ENCODE results near the gene BANK1.
A peak's percentile ranks its signal among the peaks of the same experiment; 100 is the strongest.

BANK1 gene

GRCh38 chr4:102042871-102043802 lies 252.6 kb downstream of the BANK1 start:
- DNase-seq = no peak
- H3K36me3 Mint-ChIP-seq (ENCODE audit: low read depth) = no peaks in the 10 kb centered on the region
- TF ChIP-seq, protein P1, sequence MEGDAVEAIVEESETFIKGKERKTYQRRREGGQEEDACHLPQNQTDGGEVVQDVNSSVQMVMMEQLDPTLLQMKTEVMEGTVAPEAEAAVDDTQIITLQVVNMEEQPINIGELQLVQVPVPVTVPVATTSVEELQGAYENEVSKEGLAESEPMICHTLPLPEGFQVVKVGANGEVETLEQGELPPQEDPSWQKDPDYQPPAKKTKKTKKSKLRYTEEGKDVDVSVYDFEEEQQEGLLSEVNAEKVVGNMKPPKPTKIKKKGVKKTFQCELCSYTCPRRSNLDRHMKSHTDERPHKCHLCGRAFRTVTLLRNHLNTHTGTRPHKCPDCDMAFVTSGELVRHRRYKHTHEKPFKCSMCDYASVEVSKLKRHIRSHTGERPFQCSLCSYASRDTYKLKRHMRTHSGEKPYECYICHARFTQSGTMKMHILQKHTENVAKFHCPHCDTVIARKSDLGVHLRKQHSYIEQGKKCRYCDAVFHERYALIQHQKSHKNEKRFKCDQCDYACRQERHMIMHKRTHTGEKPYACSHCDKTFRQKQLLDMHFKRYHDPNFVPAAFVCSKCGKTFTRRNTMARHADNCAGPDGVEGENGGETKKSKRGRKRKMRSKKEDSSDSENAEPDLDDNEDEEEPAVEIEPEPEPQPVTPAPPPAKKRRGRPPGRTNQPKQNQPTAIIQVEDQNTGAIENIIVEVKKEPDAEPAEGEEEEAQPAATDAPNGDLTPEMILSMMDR (IDR thresholded peaks at IDR 0.05) = no peak
- no peaks in the 10 kb centered on the region for H3K27me3 Mint-ChIP-seq (ENCODE audit: low read depth, poor library complexity)
- H3K4me3 Mint-ChIP-seq = no peak overlapping the region
- H3K27ac Mint-ChIP-seq = no peak overlapping the region
- H3K9me3 Mint-ChIP-seq = no peaks in the 10 kb centered on the region
- no peaks in the 10 kb centered on the region for H3K4me1 Mint-ChIP-seq

DNA sequence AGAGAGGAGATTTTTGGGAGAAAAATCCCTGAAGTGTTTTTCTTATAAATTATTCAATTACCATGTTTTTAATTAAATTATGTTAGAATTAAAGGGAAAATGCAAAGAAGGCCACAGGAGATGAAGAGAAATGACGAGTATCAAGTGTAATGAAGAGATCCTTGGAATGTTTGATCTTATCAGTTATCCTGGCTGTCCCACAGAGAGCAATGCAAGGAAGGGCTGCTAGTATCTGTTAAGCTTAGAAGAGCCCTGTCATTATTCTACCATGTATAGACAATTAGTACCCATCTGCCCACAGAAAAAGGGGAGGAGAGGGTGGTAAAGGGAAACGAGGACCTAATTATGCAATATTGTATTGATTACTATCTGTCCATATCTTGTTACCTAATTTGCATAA lies 257.1 kb downstream of the BANK1 start:
- Mint-ChIP-seq H3K4me1 (no peaks in the 10 kb centered on the region), H3K27me3 (ENCODE audit: low read depth, poor library complexity) (no peaks in the 10 kb centered on the region), H3K27ac (no peak overlapping the region), H3K9me3 (no peaks in the 10 kb centered on the region), H3K36me3 (ENCODE audit: low read depth) (no peaks in the 10 kb centered on the region), H3K4me3 (no peak overlapping the region)
- no peak for DNase-seq
- TF ChIP-seq, protein P1 (IDR thresholded peaks at IDR 0.05) = no peak

DNA sequence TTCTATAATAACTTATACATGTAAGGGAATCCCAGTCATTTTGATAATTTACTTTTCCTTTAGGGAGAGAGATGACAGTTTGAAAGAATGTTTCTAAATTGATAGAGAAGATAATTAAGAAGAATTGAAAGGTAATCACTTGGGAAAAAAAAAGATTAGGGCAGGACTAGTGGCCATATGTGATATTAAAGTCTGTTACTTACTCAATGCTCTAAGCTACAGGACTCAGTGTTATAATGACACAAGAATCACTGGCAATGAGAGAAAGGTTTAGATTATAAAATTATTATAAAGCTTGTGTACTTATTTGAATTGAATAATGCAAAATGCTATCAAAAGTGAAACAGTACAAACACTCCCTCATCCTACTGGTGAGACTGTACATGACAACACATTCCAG lies 265.3 kb downstream of the BANK1 start:
- Mint-ChIP-seq H3K9me3 (no peaks in the 10 kb centered on the region), H3K36me3 (ENCODE audit: low read depth) (no peaks in the 10 kb centered on the region), H3K4me3 (no peak overlapping the region), H3K27me3 (ENCODE audit: low read depth, poor library complexity) (peaks cover 2% of the 10 kb centered on the region), H3K4me1 (no peaks in the 10 kb centered on the region), H3K27ac (no peak overlapping the region)
- DNase-seq = no peak
- TF ChIP-seq, protein P1 (IDR thresholded peaks at IDR 0.05) = peak; percentile 22

- no peaks in the 10 kb centered on the region for H3K36me3 Mint-ChIP-seq (ENCODE audit: low read depth)
Observed at GRCh38 chr4:102057122-102057521, 266.6 kb downstream of the BANK1 start.

GRCh38 chr4:102061133-102061532 lies 270.6 kb downstream of the BANK1 start:
- H3K27me3 Mint-ChIP-seq (ENCODE audit: low read depth, poor library complexity) = peaks cover 2% of the 10 kb centered on the region
- no peaks in the 10 kb centered on the region for H3K36me3 Mint-ChIP-seq (ENCODE audit: low read depth)
- TF ChIP-seq, protein P1 (IDR thresholded peaks at IDR 0.05) = no peak
- H3K4me3 Mint-ChIP-seq = no peak overlapping the region
- H3K9me3 Mint-ChIP-seq = no peaks in the 10 kb centered on the region
- no peak for DNase-seq
- no peaks in the 10 kb centered on the region for H3K4me1 Mint-ChIP-seq
- no peak overlapping the region for H3K27ac Mint-ChIP-seq

More at GRCh38 chr4:102057122-102057521, 266.6 kb downstream of the BANK1 start:
- peaks cover 2% of the 10 kb centered on the region for H3K27me3 Mint-ChIP-seq (ENCODE audit: low read depth, poor library complexity)
- DNase-seq = no peak
- TF ChIP-seq, protein P1 (IDR thresholded peaks at IDR 0.05) = no peak
- peak overlapping the region; percentile 2 for H3K27ac Mint-ChIP-seq
- H3K4me1 Mint-ChIP-seq = no peaks in the 10 kb centered on the region
- no peaks in the 10 kb centered on the region for H3K9me3 Mint-ChIP-seq
- H3K4me3 Mint-ChIP-seq = no peak overlapping the region
